H9 (cell line): ENCODE measurements around the gene KSR1. TPM values are rescaled to one million over a fixed set of nuclear protein-coding genes. Genes with fewer than 3 reads are reported as not detected.
A peak's percentile ranks its signal among the peaks of the same experiment; 100 is the strongest.

ENCODE experiments used
- DNase-seq: peaks from one replicate; pipeline ENCODE4 v3.0.0-alpha.2; 2017
- H2AFZ ChIP-seq: one replicate; pipeline ENCODE4 v1.6.1; 2013; ENCODE audit warnings: mild to moderate bottlenecking, low read length, control low read depth, moderate library complexity
- H2AK5ac ChIP-seq: 2 replicates; pipeline ENCODE4 v1.6.1; 2013; ENCODE audit warnings: low read length, control low read depth, mixed read lengths; ENCODE audit not compliant: insufficient read length
- H2BK120ac ChIP-seq: one replicate; pipeline ENCODE4 v1.6.1; 2013; ENCODE audit warnings: low read depth, mild to moderate bottlenecking, low read length, control low read depth, inconsistent platforms; ENCODE audit not compliant: poor library complexity, severe bottlenecking
- H2BK12ac ChIP-seq: 2 replicates; pipeline ENCODE4 v1.6.1; 2013; ENCODE audit warnings: low read length, control low read depth, mixed read lengths, low read depth; ENCODE audit not compliant: insufficient read length
- H2BK15ac ChIP-seq: 2 replicates; pipeline ENCODE4 v1.6.1; 2013; ENCODE audit warnings: low read depth, low read length, control low read depth
- H2BK20ac ChIP-seq: one replicate; pipeline ENCODE4 v1.6.1; 2013; ENCODE audit warnings: low read depth, mild to moderate bottlenecking, low read length, control low read depth, inconsistent platforms; ENCODE audit not compliant: poor library complexity, severe bottlenecking
- H2BK5ac ChIP-seq: 2 replicates; pipeline ENCODE4 v1.6.1; 2013; ENCODE audit warnings: low read length, control low read depth, mixed read lengths; ENCODE audit not compliant: insufficient read length
- H3K14ac ChIP-seq: 2 replicates; pipeline ENCODE4 v1.6.1; 2013; ENCODE audit warnings: low read length, control low read depth; ENCODE audit not compliant: insufficient read depth
- H3K18ac ChIP-seq: 2 replicates; pipeline ENCODE4 v1.6.1; 2013; ENCODE audit warnings: low read depth, mild to moderate bottlenecking, mixed read lengths, low read length, control low read depth; ENCODE audit not compliant: insufficient read length
- H3K23ac ChIP-seq: 2 replicates; pipeline ENCODE4 v1.6.1; 2013; ENCODE audit warnings: low read length, control low read depth, mixed read lengths, low read depth; ENCODE audit not compliant: insufficient read length
- H3K23me2 ChIP-seq: 2 replicates; pipeline ENCODE4 v1.6.1; 2013; ENCODE audit warnings: low read depth, mild to moderate bottlenecking, mixed read lengths, low read length, control low read depth; ENCODE audit not compliant: insufficient read length, poor library complexity, severe bottlenecking
- H3K27ac ChIP-seq: 2 replicates; pipeline ENCODE4 v1.5.1; 2013; ENCODE audit warnings: low read length, control low read depth, mixed read lengths, low read depth; ENCODE audit not compliant: insufficient read length
- H3K27me3 ChIP-seq: 2 replicates; pipeline ENCODE4 v1.6.1; 2013; ENCODE audit warnings: low read length, control low read depth, inconsistent platforms; ENCODE audit not compliant: insufficient read depth
- H3K4ac ChIP-seq: 2 replicates; pipeline ENCODE4 v1.6.1; 2013; ENCODE audit warnings: low read depth, mild to moderate bottlenecking, control low read depth, inconsistent platforms, low read length, moderate library complexity
- H3K4me1 ChIP-seq: 2 replicates; pipeline ENCODE4 v1.6.1; 2013; ENCODE audit warnings: low read length, control low read depth, inconsistent platforms; ENCODE audit not compliant: insufficient read depth
- H3K4me2 ChIP-seq: 2 replicates; pipeline ENCODE4 v1.6.1; 2013; ENCODE audit warnings: low read length, control low read depth, mixed read lengths; ENCODE audit not compliant: insufficient read length, insufficient read depth
- H3K56ac ChIP-seq: 2 replicates; pipeline ENCODE4 v1.6.1; 2013; ENCODE audit warnings: low read depth, mild to moderate bottlenecking, mixed read lengths, low read length, control low read depth; ENCODE audit not compliant: insufficient read length
- H3K79me1 ChIP-seq: 2 replicates; pipeline ENCODE4 v1.6.1; 2013; ENCODE audit warnings: low read depth, mild to moderate bottlenecking, moderate library complexity, low read length, control low read depth, inconsistent platforms; ENCODE audit not compliant: insufficient read depth, poor library complexity, severe bottlenecking
- H3K79me2 ChIP-seq: 2 replicates; pipeline ENCODE4 v1.6.1; 2013; ENCODE audit warnings: low read length, control low read depth, inconsistent platforms; ENCODE audit not compliant: insufficient read depth
- H3K9ac ChIP-seq: 2 replicates; pipeline ENCODE4 v1.6.1; 2013; ENCODE audit warnings: low read length, control low read depth, mixed read lengths; ENCODE audit not compliant: insufficient read length; ENCODE audit errors: extremely low read depth
- H3K9me3 ChIP-seq: one replicate; pipeline ENCODE4 v1.6.1; 2013; ENCODE audit warnings: low read depth, low read length, inconsistent platforms; ENCODE audit not compliant: control insufficient read depth
- H3T11ph ChIP-seq: one replicate; pipeline ENCODE4 v1.6.1; 2013; ENCODE audit warnings: mild to moderate bottlenecking, low read length, control low read depth, inconsistent platforms
- H4K20me1 ChIP-seq: one replicate; pipeline ENCODE4 v1.6.1; 2013; ENCODE audit not compliant: control insufficient read depth, insufficient read length, insufficient read depth
- H4K5ac ChIP-seq: 2 replicates; pipeline ENCODE4 v1.6.1; 2013; ENCODE audit warnings: low read depth, mild to moderate bottlenecking, mixed read lengths, low read length, control low read depth; ENCODE audit not compliant: insufficient read length
- H4K8ac ChIP-seq: replicated peaks from 2 replicates; pipeline ENCODE4 v1.6.1; 2013; ENCODE audit warnings: low read length, control low read depth, mixed read lengths, low read depth; ENCODE audit not compliant: insufficient read length
- H4K91ac ChIP-seq: 2 replicates; pipeline ENCODE4 v1.6.1; 2013; ENCODE audit warnings: low read depth, mild to moderate bottlenecking, moderate library complexity, mixed read lengths, low read length, control low read depth; ENCODE audit not compliant: insufficient read length
- H3K27ac Mint-ChIP-seq, 3 experiments: 2 replicates in 2 of 3; 3 replicates in 1 of 3; pipeline ENCODE4 v1.8.0; 2020 to 2021; ENCODE audit warnings: mixed read lengths in 3 of 3, mild to moderate bottlenecking in 1 of 3, moderate library complexity in 1 of 3
- H3K27me3 Mint-ChIP-seq: 2 replicates; pipeline ENCODE4 v1.8.0; 2021; ENCODE audit warnings: low read depth, mild to moderate bottlenecking, moderate library complexity, mixed read lengths
- H3K36me3 Mint-ChIP-seq, 3 experiments: 2 replicates in 2 of 3; 3 replicates in 1 of 3; pipeline ENCODE4 v1.8.0; 2020 to 2021; ENCODE audit warnings: low read depth in 3 of 3, mixed read lengths in 3 of 3; ENCODE audit not compliant: insufficient read depth in 1 of 3
- H3K4me1 Mint-ChIP-seq, 2 experiments: 2 replicates each; pipeline ENCODE4 v1.8.0; 2020; ENCODE audit warnings: mixed read lengths in 2 of 2
- H3K4me3 Mint-ChIP-seq, 2 experiments: 2 replicates in 1 of 2; 3 replicates in 1 of 2; pipeline ENCODE4 v1.8.0; 2020 to 2021; ENCODE audit warnings: mild to moderate bottlenecking in 2 of 2, mixed read lengths in 2 of 2, moderate library complexity in 1 of 2
- H3K9me3 Mint-ChIP-seq, 2 experiments: 2 replicates in 1 of 2; 3 replicates in 1 of 2; pipeline ENCODE4 v1.8.0; 2020; ENCODE audit warnings: mild to moderate bottlenecking in 2 of 2, mixed read lengths in 2 of 2, moderate library complexity in 1 of 2
- WGBS: extraction: QIAGEN DNeasy Blood & Tissue Kit; methylation state at CpG from one replicate; pipeline ENCODE4 v1.1.7; 2013; ENCODE audit warnings: missing lambda C conversion rate, low lambda C conversion rate, mixed read lengths; ENCODE audit not compliant: insufficient read length; ENCODE audit errors: extremely low coverage; 5-methylcytosine and 5-hydroxymethylcytosine counted together
- total RNA-seq: library from RNA; stranded (reverse); gene quantifications from 2 replicates; pipeline ENCODE4 v1.2.1, GENCODE V29; 2021
- TF ChIP-seq, protein P1 (sequence below): fragments of 200-600 bp; sonication (generic); conservative IDR thresholded peaks from 3 replicates; pipeline ENCODE4 v1.8.0; 2021; ENCODE audit warnings: antibody characterized with exemption, mild to moderate bottlenecking

The KSR1 gene
- total RNA-seq, 1 experiment from 2014 or later: 44.9 TPM

DNA sequence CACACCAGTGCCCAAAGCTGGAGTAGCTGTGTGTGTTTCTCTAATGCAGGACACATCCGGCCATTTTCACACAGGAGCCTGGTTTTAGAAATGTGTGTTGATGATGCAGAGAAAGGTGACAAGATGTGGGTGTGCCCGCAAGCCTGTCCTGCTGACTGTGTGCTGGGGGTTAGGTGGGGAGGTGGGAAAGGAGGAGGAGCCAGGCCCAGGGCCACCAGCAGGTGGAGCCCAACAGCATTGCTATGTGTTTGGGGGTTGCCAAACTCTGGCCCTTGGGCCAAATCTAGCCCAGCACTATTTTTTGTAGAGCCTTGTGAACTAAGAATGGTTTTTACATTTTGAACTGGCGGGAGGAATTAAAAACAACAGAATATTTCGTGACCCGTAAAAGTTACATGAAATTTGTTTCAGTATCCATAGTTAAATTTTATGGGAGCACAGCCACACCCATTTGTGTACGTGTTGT, 113.0 kb downstream of the KSR1 start:
- Mint-ChIP-seq H3K27ac (peak overlapping the region in 1 of 3 experiments; percentile 4; a peak in 3 of 7 replicates), H3K27me3 (no peaks in the 10 kb centered on the region), H3K4me3 (no peak overlapping the region), H3K4me1 (peaks cover 40 to 48% of the 10 kb centered on the region in 2 experiments), H3K36me3 (peaks cover 0 to 2% (median 0%) of the 10 kb centered on the region in 3 experiments; a peak in 3 of 7 replicates), H3K9me3 (no peaks in the 10 kb centered on the region)
- no peak overlapping the region for H3K4me2 ChIP-seq
- no peak overlapping the region for H3T11ph ChIP-seq
- no peaks in the 10 kb centered on the region for H3K79me1 ChIP-seq
- H4K91ac ChIP-seq: no peak overlapping the region
- H3K14ac ChIP-seq: no peak overlapping the region
- H2BK120ac ChIP-seq: no peak overlapping the region
- H2AFZ ChIP-seq: no peak overlapping the region
- no peak overlapping the region for H2BK12ac ChIP-seq
- DNase-seq: peak; percentile 94
- H3K9me3 ChIP-seq: no peaks in the 10 kb centered on the region
- H2BK5ac ChIP-seq: no peak overlapping the region
- H2BK20ac ChIP-seq: no peak overlapping the region
- H3K23ac ChIP-seq: no peak overlapping the region
- no peak overlapping the region for H3K9ac ChIP-seq
- H2BK15ac ChIP-seq: no peak overlapping the region
- no peak overlapping the region for H3K18ac ChIP-seq
- no peaks in the 10 kb centered on the region for H3K79me2 ChIP-seq
- H3K23me2 ChIP-seq: no peaks in the 10 kb centered on the region
- no peak overlapping the region for H3K4ac ChIP-seq
- H3K56ac ChIP-seq: no peak overlapping the region
- no peaks in the 10 kb centered on the region for H4K20me1 ChIP-seq
- no peaks in the 10 kb centered on the region for H3K27me3 ChIP-seq
- no peak overlapping the region for H3K27ac ChIP-seq
- no peak overlapping the region for H4K8ac ChIP-seq
- no CpG with 5 or more reads among the region's 6 CpGs for WGBS
- H2AK5ac ChIP-seq: no peak overlapping the region
- H4K5ac ChIP-seq: no peak overlapping the region
- peaks cover 5% of the 10 kb centered on the region; the same call in 1 of the 2 replicates for H3K4me1 ChIP-seq
- TF ChIP-seq, protein P1, sequence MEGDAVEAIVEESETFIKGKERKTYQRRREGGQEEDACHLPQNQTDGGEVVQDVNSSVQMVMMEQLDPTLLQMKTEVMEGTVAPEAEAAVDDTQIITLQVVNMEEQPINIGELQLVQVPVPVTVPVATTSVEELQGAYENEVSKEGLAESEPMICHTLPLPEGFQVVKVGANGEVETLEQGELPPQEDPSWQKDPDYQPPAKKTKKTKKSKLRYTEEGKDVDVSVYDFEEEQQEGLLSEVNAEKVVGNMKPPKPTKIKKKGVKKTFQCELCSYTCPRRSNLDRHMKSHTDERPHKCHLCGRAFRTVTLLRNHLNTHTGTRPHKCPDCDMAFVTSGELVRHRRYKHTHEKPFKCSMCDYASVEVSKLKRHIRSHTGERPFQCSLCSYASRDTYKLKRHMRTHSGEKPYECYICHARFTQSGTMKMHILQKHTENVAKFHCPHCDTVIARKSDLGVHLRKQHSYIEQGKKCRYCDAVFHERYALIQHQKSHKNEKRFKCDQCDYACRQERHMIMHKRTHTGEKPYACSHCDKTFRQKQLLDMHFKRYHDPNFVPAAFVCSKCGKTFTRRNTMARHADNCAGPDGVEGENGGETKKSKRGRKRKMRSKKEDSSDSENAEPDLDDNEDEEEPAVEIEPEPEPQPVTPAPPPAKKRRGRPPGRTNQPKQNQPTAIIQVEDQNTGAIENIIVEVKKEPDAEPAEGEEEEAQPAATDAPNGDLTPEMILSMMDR: peak; percentile 87
